B cell (primary cell): ENCODE measurements around the gene BRAF.

Experiments used
- EZH2 ChIP-seq: IDR thresholded peaks from 2 replicates; pipeline ENCODE4 v1.6.1; 2012; ENCODE audit warnings: borderline replicate concordance, low read depth, mild to moderate bottlenecking, moderate library complexity, low read length; ENCODE audit not compliant: insufficient read depth, poor library complexity, severe bottlenecking
- TF ChIP-seq, protein P1 (sequence below): fragments of 200-600 bp; IDR thresholded peaks from one replicate; pipeline ENCODE4 v1.8.0; 2022; ENCODE audit warnings: antibody characterized with exemption, mild to moderate bottlenecking

DNA sequence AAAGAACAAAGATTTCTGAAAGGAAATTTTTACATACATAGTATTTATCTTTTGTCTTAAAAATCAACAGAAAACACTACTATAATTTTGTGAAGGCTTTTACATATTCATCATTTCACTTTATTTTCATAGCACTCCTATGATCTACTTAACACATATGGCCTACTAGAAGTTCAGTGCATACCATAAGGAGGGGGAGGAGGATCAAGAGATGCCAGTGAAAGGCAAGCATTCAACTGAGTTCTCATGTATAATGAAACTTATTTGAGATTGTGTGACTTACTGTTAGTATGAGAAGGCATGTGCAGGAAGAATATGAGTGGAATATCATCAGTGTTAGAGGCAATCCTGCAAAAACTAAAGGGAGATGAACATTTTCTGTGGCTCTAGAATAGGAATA, 10.6 kb downstream of the BRAF start:
- TF ChIP-seq, protein P1, sequence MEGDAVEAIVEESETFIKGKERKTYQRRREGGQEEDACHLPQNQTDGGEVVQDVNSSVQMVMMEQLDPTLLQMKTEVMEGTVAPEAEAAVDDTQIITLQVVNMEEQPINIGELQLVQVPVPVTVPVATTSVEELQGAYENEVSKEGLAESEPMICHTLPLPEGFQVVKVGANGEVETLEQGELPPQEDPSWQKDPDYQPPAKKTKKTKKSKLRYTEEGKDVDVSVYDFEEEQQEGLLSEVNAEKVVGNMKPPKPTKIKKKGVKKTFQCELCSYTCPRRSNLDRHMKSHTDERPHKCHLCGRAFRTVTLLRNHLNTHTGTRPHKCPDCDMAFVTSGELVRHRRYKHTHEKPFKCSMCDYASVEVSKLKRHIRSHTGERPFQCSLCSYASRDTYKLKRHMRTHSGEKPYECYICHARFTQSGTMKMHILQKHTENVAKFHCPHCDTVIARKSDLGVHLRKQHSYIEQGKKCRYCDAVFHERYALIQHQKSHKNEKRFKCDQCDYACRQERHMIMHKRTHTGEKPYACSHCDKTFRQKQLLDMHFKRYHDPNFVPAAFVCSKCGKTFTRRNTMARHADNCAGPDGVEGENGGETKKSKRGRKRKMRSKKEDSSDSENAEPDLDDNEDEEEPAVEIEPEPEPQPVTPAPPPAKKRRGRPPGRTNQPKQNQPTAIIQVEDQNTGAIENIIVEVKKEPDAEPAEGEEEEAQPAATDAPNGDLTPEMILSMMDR, result no peak
- TF ChIP-seq EZH2, result no peak
